Stomach (tissue), 9 donors: Measurements from ENCODE around the gene EPS8L1. TPM values are rescaled to one million over a fixed set of nuclear protein-coding genes. Genes with fewer than 3 reads are reported as not detected.

Experiments used
- DNase-seq, 2 donors: peaks; one replicate each; pipeline versions ENCODE4 v3.0.0 to v3.0.0-alpha.2; 2013 to 2019
- H3K27ac ChIP-seq, 5 donors: fragments of 200-600 bp in 4 of 5; sonication (generic) in 4 of 5; one replicate each; pipeline ENCODE4 v1.5.1; 2013 to 2019; ENCODE audit warnings: mild to moderate bottlenecking in 1 of 5, moderate library complexity in 1 of 5
- H3K27me3 ChIP-seq, 3 donors: fragments of 200-600 bp; sonication (generic); one replicate each; pipeline ENCODE4 v1.5.1; 2017 to 2019; ENCODE audit warnings: mixed run types in 1 of 3
- H3K36me3 ChIP-seq, 4 donors: fragments of 200-600 bp; sonication (generic); 1 replicate in 3 of 4; 2 replicates in 1 of 4; pipeline ENCODE4 v1.5.1; 2016 to 2019
- H3K4me1 ChIP-seq, 4 donors: fragments of 200-600 bp; sonication (generic); one replicate each; pipeline ENCODE4 v1.5.1; 2016 to 2019
- H3K4me3 ChIP-seq, 4 donors: fragments of 200-600 bp; sonication (generic) in 3 of 4; one replicate each; pipeline ENCODE4 v1.5.1; 2016 to 2019; ENCODE audit warnings: mild to moderate bottlenecking in 1 of 4
- H3K9me3 ChIP-seq, 4 donors: fragments of 200-600 bp; sonication (generic); one replicate each; pipeline ENCODE4 v1.5.1; 2016 to 2019
- EP300 ChIP-seq: sonication (generic); formaldehyde crosslinking; IDR thresholded peaks from one replicate; pipeline ENCODE4 v1.6.1; 2017; ENCODE audit warnings: antibody characterized with exemption
- POLR2A ChIP-seq, 4 donors: fragments of 450-650 bp; IDR thresholded peaks; one replicate each; pipeline ENCODE4 v1.6.1; 2016; ENCODE audit warnings: antibody characterized with exemption in 4 of 4, control low read depth in 2 of 4, mild to moderate bottlenecking in 1 of 4, moderate library complexity in 1 of 4
- POLR2AphosphoS5 ChIP-seq, 3 donors: sonication (generic); formaldehyde crosslinking; IDR thresholded peaks; one replicate each; pipeline ENCODE4 v1.6.1; 2016; ENCODE audit warnings: antibody characterized with exemption in 3 of 3
- WGBS, 5 donors: extraction: QIAGEN DNeasy Blood & Tissue Kit in 3 of 5; methylation state at CpG; one replicate each; pipeline versions ENCODE4 v1.1.5 to v1.1.7; 2013 to 2018; 5-methylcytosine and 5-hydroxymethylcytosine counted together
- intact Hi-C: fragments of 100-400 bp; cut with DNase I; formaldehyde crosslinking; loops from one replicate; pipeline ENCODE4 v1.15.1; 2023; ENCODE audit warnings: low total_unique reads
- polyA plus RNA-seq, 3 donors: library from polyadenylated mRNA; stranded (reverse); fragments of 200-250 nt; gene quantifications; one replicate each; pipeline ENCODE4 v1.2.3, GENCODE V29; 2013
- total RNA-seq, 5 donors: library from RNA; depleted of rRNA; stranded (reverse); fragments of >200 nt; gene quantifications; one replicate each; pipeline versions ENCODE4 v1.1.0 to v1.2.3, GENCODE V29; 2014 to 2016
- TF ChIP-seq, protein P1 (sequence below), 7 experiments: fragments of 450-650 bp in 4 of 7; fragments of 200-600 bp in 3 of 7; sonication (generic) in 3 of 7; IDR thresholded peaks; one replicate each; pipeline ENCODE4 v1.5.1; 2016 to 2019; ENCODE audit warnings: antibody characterized with exemption in 7 of 7, control low read depth in 2 of 7, mild to moderate bottlenecking in 1 of 7
- donor health status: healthy with polysubstance abuse.
- donor health status: Bipolar disorder and iron deficiency.
- donor health status: healthy.

Gene EPS8L1
- total and polyA plus RNA-seq, 8 donors = 32.3 to 320 (median 101) TPM

DNA sequence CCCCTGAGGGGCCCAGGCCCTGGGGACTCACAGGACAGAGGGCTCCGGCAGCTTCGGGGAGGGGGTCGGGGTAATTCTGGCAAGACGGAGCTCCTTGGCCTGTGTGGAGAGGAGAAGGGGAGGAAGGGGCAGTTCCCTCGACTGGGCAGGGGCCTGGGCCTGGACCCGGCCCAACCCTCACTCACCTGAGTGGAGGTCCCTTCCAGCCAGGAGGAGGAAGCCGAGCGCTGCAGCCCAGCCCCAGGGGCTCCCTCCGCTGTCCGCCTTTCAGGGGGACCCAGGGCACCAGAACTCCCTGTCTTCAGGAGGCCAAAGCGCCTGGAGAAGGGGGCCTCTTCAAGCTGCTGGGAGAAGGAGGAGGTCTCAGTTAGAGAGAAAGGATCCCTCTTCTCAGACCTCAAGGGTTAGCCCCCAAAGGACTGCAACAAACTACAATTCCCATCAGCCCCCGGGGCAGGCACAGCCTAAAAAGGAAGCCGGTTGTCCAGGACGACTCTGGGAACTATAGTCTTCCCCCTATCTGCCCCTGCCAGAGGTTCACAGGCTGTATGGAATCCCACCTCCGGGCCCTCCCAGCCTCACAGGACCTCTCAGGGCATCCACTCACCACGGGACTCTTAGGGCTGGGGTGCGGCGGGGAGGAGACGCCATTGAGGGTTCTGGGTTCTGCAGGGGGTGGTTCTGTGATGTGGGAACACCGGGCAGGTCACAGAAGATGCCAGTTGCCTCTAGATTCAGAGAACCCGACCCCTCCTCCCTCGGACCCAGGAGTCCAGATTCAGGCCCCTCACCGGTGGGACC lies 19.8 kb downstream of the EPS8L1 start:
- peaks cover 54 to 82% (median 76%) of the 10 kb centered on the region in 4 donors for H3K36me3 ChIP-seq
- intact Hi-C loops = no loop called here
- DNase-seq = no peak
- TF ChIP-seq, protein P1, sequence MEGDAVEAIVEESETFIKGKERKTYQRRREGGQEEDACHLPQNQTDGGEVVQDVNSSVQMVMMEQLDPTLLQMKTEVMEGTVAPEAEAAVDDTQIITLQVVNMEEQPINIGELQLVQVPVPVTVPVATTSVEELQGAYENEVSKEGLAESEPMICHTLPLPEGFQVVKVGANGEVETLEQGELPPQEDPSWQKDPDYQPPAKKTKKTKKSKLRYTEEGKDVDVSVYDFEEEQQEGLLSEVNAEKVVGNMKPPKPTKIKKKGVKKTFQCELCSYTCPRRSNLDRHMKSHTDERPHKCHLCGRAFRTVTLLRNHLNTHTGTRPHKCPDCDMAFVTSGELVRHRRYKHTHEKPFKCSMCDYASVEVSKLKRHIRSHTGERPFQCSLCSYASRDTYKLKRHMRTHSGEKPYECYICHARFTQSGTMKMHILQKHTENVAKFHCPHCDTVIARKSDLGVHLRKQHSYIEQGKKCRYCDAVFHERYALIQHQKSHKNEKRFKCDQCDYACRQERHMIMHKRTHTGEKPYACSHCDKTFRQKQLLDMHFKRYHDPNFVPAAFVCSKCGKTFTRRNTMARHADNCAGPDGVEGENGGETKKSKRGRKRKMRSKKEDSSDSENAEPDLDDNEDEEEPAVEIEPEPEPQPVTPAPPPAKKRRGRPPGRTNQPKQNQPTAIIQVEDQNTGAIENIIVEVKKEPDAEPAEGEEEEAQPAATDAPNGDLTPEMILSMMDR (IDR thresholded peaks at IDR 0.05) = no peak
- TF ChIP-seq POLR2AphosphoS5 (IDR thresholded peaks at IDR 0.05) (no peak), POLR2A (IDR thresholded peaks at IDR 0.05) (no peak), EP300 (no peak)
- H3K4me1 ChIP-seq = peaks cover 0 to 19% (median 0%) of the 10 kb centered on the region in 4 donors
- H3K27me3 ChIP-seq = no peaks in the 10 kb centered on the region
- H3K9me3 ChIP-seq = no peaks in the 10 kb centered on the region
- H3K27ac ChIP-seq = no peak overlapping the region
- H3K4me3 ChIP-seq = no peak overlapping the region
- WGBS, 5 donors = 81 to 92% (median 89%) methylated on average over 16 to 23 of the region's 23 CpGs

DNA sequence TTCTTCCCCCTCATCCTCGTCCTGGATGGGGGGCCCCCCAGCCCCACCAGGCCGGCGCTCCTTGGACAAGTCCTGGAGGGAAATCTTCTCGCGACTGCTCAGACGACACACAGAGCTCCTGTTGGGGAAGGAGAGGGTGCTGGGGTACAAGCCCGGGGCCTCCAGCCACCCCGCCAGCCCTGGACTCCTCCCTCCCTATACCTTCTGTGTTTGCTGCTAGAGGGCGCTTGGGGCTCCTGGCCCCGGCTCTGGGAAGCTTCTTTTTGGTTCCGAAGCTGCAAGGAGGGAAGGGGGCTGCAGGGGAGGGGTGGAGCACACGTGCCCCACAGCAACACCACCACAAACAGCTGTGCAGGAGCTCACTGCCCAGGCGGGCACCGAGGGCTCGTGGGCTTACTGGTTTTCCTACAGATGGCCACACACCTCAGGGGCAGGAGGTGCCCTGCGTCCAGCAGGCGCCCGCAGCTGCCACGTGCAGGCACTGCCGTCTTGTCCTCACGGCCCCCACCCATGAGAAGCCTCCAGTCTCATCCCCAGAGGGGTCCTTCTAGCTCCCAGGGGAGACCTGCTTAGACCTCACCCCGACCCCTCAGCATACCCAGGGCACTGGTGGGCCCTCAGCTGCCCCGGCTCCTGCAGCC lies 20.5 kb downstream of the EPS8L1 start:
- DNase-seq = no peak
- peaks cover 51 to 82% (median 76%) of the 10 kb centered on the region in 4 donors for H3K36me3 ChIP-seq
- WGBS, 5 donors = 75 to 87% (median 82%) methylated on average over 14 to 23 of the region's 23 CpGs
- no peak overlapping the region for H3K4me3 ChIP-seq
- no peaks in the 10 kb centered on the region for H3K27me3 ChIP-seq
- intact Hi-C loops = no loop called here
- TF ChIP-seq EP300 (no peak), POLR2AphosphoS5 (IDR thresholded peaks at IDR 0.05) (no peak), POLR2A (IDR thresholded peaks at IDR 0.05) (no peak)
- TF ChIP-seq, protein P1 (IDR thresholded peaks at IDR 0.05) = no peak
- no peak overlapping the region for H3K27ac ChIP-seq
- no peaks in the 10 kb centered on the region for H3K9me3 ChIP-seq
- peaks cover 0 to 19% (median 0%) of the 10 kb centered on the region in 4 donors for H3K4me1 ChIP-seq

DNA sequence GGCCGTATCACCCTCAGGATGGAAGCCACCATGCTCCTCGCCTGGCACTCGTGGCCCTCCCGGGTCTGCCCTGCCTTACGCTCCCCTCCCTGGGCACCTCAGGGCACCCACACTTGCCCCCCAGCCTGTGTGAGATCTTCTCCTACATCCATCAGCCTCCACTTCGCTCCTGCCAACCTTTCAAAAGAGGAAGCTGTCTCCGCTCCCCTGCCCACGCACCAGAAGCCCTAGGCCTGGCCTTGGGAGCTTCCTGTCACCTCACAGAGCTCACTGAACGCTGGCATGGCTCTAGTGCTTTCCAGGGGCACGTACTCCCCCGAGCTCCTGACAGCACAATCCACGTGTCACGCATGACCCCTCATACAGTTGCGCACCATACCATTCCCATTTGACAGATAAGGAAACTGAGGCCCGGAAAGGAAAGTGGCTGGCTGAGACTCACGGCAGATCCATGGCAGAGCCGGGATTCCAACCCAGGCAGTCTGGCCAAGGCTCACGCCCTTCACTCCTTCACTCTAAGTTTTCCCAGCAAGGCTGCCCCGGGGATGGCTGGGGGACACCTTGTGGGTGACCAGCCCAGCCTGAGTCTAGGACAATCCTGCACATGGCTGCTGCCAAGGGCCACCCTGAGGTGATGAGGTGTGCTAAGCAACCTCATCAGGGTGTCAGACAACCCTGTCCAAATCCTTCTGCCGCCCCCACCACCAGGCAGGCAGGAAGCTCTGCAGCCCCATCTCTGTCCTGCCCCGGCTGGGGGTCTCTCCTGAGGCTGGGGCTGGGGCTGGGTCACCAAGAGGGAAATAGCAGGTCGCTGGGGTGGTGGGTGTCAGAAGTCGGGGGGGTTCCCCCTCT lies 22.4 kb downstream of the EPS8L1 start:
- H3K9me3 ChIP-seq = peaks cover 0 to 4% (median 2%) of the 10 kb centered on the region in 4 donors
- DNase-seq = no peak

More for the DNA sequence above, 22.4 kb downstream of the EPS8L1 start:
- no peak overlapping the region for H3K27ac ChIP-seq
- H3K36me3 ChIP-seq = peaks cover 43 to 82% (median 76%) of the 10 kb centered on the region in 4 donors
- intact Hi-C loops = no loop called here
- TF ChIP-seq EP300 (no peak), POLR2AphosphoS5 (IDR thresholded peaks at IDR 0.05) (no peak), POLR2A (IDR thresholded peaks at IDR 0.05) (no peak)
- TF ChIP-seq, protein P1 (IDR thresholded peaks at IDR 0.05) = no peak
- no peak overlapping the region for H3K4me3 ChIP-seq
- 91 to 95% (median 94%) methylated on average over 16 to 23 of the region's 23 CpGs for WGBS, 5 donors
- peaks cover 0 to 19% (median 0%) of the 10 kb centered on the region in 4 donors for H3K4me1 ChIP-seq
- no peaks in the 10 kb centered on the region for H3K27me3 ChIP-seq
